IMR-90 (cell line): ENCODE measurements around the gene IFNLR1. TPM values are rescaled to one million over a fixed set of nuclear protein-coding genes. Genes with fewer than 3 reads are reported as not detected.

Experiments
- ATAC-seq: fragments of 200-7000 bp; cut with Tn5 transposase; 2 replicates; pipeline ENCODE4 v1.9.1; 2020; ENCODE audit warnings: low read depth, mild to moderate bottlenecking, moderate library complexity
- BruUV-seq: library from RNA; stranded (reverse); fragments of 400-500 nt; replicated peaks from 2 replicates; lab custom pipeline; 2021; lab: Mats Ljungman, UMichigan
- CTCF ChIA-PET: fragments of 300-600 bp; formaldehyde crosslinking; extraction: SDS; loops from one replicate; lab custom pipeline; 2021; ENCODE audit warnings: antibody characterized with exemption; lab: Yijun Ruan, JAX
- POLR2A ChIA-PET: fragments of 300-600 bp; sonication (Branson Sonifier 250); formaldehyde crosslinking; loops from one replicate; lab custom pipeline; 2022; ENCODE audit warnings: antibody characterized with exemption; ENCODE audit not compliant: unreplicated experiment; lab: Charles Lee
- DNase-seq: peaks from one replicate; pipeline ENCODE4 v3.0.0; 2013
- H2AFZ ChIP-seq: replicated peaks from 2 replicates; pipeline ENCODE3; 2013; ENCODE audit warnings: low read length, mild to moderate bottlenecking; ENCODE audit not compliant: poor library complexity
- H2AK5ac ChIP-seq: 2 replicates; pipeline ENCODE4 v1.6.1; 2013; ENCODE audit warnings: low read depth, low read length, inconsistent platforms
- H2AK9ac ChIP-seq: replicated peaks from 2 replicates; pipeline ENCODE3; 2013; ENCODE audit warnings: mild to moderate bottlenecking, low read depth, low read length, moderate library complexity; ENCODE audit not compliant: poor library complexity
- H2BK120ac ChIP-seq: 2 replicates; pipeline ENCODE4 v1.6.1; 2013; ENCODE audit warnings: low read depth, low read length, inconsistent platforms
- H2BK15ac ChIP-seq: 3 replicates; pipeline ENCODE4 v1.6.1; 2013; ENCODE audit warnings: low read depth, low read length, inconsistent platforms
- H2BK20ac ChIP-seq: 2 replicates; pipeline ENCODE4 v1.6.1; 2013; ENCODE audit warnings: low read depth, mild to moderate bottlenecking, inconsistent platforms, low read length, moderate library complexity
- H2BK5ac ChIP-seq: 2 replicates; pipeline ENCODE4 v1.6.1; 2013; ENCODE audit warnings: mild to moderate bottlenecking, low read depth, low read length, inconsistent platforms; ENCODE audit not compliant: poor library complexity, severe bottlenecking
- H3K14ac ChIP-seq: replicated peaks from 2 replicates; pipeline ENCODE4 v1.6.1; 2013; ENCODE audit warnings: low read depth, low read length, inconsistent platforms
- H3K18ac ChIP-seq: 2 replicates; pipeline ENCODE4 v1.6.1; 2013; ENCODE audit warnings: low read depth, low read length, control low read depth
- H3K23ac ChIP-seq: 2 replicates; pipeline ENCODE4 v1.6.1; 2013; ENCODE audit warnings: low read depth, low read length, inconsistent platforms
- H3K27ac ChIP-seq: 2 replicates; pipeline ENCODE4 v1.5.1; 2013; ENCODE audit warnings: mild to moderate bottlenecking, control low read depth, low read length; ENCODE audit not compliant: insufficient read depth
- H3K27me3 ChIP-seq: 2 replicates; pipeline ENCODE4 v1.6.1; 2013; ENCODE audit warnings: low read length; ENCODE audit not compliant: control insufficient read depth, insufficient read depth
- H3K36me3 ChIP-seq: 2 replicates; pipeline ENCODE4 v1.6.1; 2013; ENCODE audit warnings: low read length, mixed read lengths; ENCODE audit not compliant: control insufficient read depth, insufficient read depth
- H3K4ac ChIP-seq: 2 replicates; pipeline ENCODE4 v1.6.1; 2013; ENCODE audit warnings: low read depth, low read length, inconsistent platforms
- H3K4me1 ChIP-seq: 2 replicates; pipeline ENCODE4 v1.6.1; 2013; ENCODE audit warnings: low read length, mixed read lengths; ENCODE audit not compliant: control insufficient read depth, insufficient read depth
- H3K4me2 ChIP-seq: 2 replicates; pipeline ENCODE4 v1.6.1; 2013; ENCODE audit warnings: low read depth, mild to moderate bottlenecking, control low read depth, low read length, moderate library complexity
- H3K4me3 ChIP-seq: 2 replicates; pipeline ENCODE4 v1.5.1; 2013; ENCODE audit warnings: low read depth, mild to moderate bottlenecking, control low read depth, low read length, moderate library complexity; ENCODE audit not compliant: insufficient read depth
- H3K56ac ChIP-seq: 2 replicates; pipeline ENCODE4 v1.6.1; 2013; ENCODE audit warnings: low read length, inconsistent platforms; ENCODE audit not compliant: insufficient read depth; ENCODE audit errors: extremely low read depth
- H3K79me1 ChIP-seq, 2 experiments: 2 replicates each; pipeline ENCODE4 v1.6.1; 2013; ENCODE audit warnings: low read length in 2 of 2, inconsistent platforms in 1 of 2, low read depth in 1 of 2
- H3K9ac ChIP-seq: 2 replicates; pipeline ENCODE4 v1.6.1; 2013; ENCODE audit warnings: low read depth, low read length, control low read depth
- H3K9me1 ChIP-seq: 2 replicates; pipeline ENCODE4 v1.6.1; 2013; ENCODE audit warnings: low read length, inconsistent platforms; ENCODE audit not compliant: insufficient read depth
- H3K9me3 ChIP-seq: 2 replicates; pipeline ENCODE4 v1.6.1; 2013; ENCODE audit warnings: low read length; ENCODE audit not compliant: control insufficient read depth, insufficient read depth
- H4K20me1 ChIP-seq: 2 replicates; pipeline ENCODE4 v1.6.1; 2013; ENCODE audit warnings: low read length, inconsistent platforms; ENCODE audit not compliant: insufficient read depth
- H4K5ac ChIP-seq: 2 replicates; pipeline ENCODE4 v1.6.1; 2013; ENCODE audit warnings: mild to moderate bottlenecking, low read depth, low read length, control low read depth
- H4K8ac ChIP-seq, 2 experiments: 2 replicates each; pipeline ENCODE4 v1.6.1; 2013; ENCODE audit warnings: low read depth in 2 of 2, low read length in 2 of 2, control low read depth in 1 of 2, inconsistent platforms in 1 of 2
- H4K91ac ChIP-seq: 2 replicates; pipeline ENCODE4 v1.6.1; 2013; ENCODE audit warnings: low read depth, low read length, inconsistent platforms; ENCODE audit not compliant: insufficient read depth
- BHLHE40 ChIP-seq: fragments of 150-350 bp; IDR thresholded peaks from 2 replicates; pipeline ENCODE4 v1.6.1; 2016; ENCODE audit warnings: mild to moderate bottlenecking, low read depth, low read length
- CEBPB ChIP-seq: IDR thresholded peaks from 2 replicates; pipeline ENCODE4 v1.6.1; 2012; ENCODE audit warnings: low read depth, low read length, improper control_type of control experiment
- ELK1 ChIP-seq: fragments of 150-350 bp; IDR thresholded peaks from 2 replicates; pipeline ENCODE4 v1.6.1; 2016; ENCODE audit warnings: low read depth, mild to moderate bottlenecking, low read length, moderate library complexity, borderline replicate concordance
- MAZ ChIP-seq: IDR thresholded peaks from 2 replicates; pipeline ENCODE4 v1.6.1; 2012; ENCODE audit warnings: low read depth, mild to moderate bottlenecking, low read length, improper control_type of control experiment, moderate library complexity, borderline replicate concordance
- NFE2L2 ChIP-seq: fragments of 150-350 bp; IDR thresholded peaks from 2 replicates; pipeline ENCODE4 v1.6.1; 2016; ENCODE audit warnings: low read depth, mild to moderate bottlenecking, low read length
- RAD21 ChIP-seq: IDR thresholded peaks from 2 replicates; pipeline ENCODE4 v1.6.1; 2012; ENCODE audit warnings: low read length, improper control_type of control experiment
- RCOR1 ChIP-seq: IDR thresholded peaks from 2 replicates; pipeline ENCODE4 v1.6.1; 2012; ENCODE audit warnings: mild to moderate bottlenecking, low read length, improper control_type of control experiment; ENCODE audit not compliant: insufficient replicate concordance
- SMC3 ChIP-seq: fragments of 150-350 bp; IDR thresholded peaks from 2 replicates; pipeline ENCODE4 v1.6.1; 2016; ENCODE audit warnings: low read depth, mild to moderate bottlenecking, antibody characterized with exemption, low read length, moderate library complexity
- WGBS, 2 experiments: methylation state at CpG; one replicate each; pipeline versions ENCODE4 v1.1.5 to v1.1.7; 2013; ENCODE audit warnings: missing lambda C conversion rate in 2 of 2; ENCODE audit not compliant: insufficient read length in 1 of 2; ENCODE audit errors: extremely low coverage in 2 of 2; 5-methylcytosine and 5-hydroxymethylcytosine counted together
- dilution Hi-C: fragments of 300-500 bp; cut with HindIII; formaldehyde crosslinking; loops from one replicate; pipeline ENCODE4 v1.14.3; 2018; ENCODE audit warnings: low sequenced_read_pairs; ENCODE audit not compliant: unreplicated experiment
- in situ Hi-C: fragments of 300-500 bp; cut with MboI; formaldehyde crosslinking; loops from 3 replicates; pipeline ENCODE4 v1.14.3; 2019; ENCODE audit warnings: low sequenced_read_pairs, inconsistent platforms, mixed read lengths
- intact Hi-C: fragments of 100-400 bp; cut with micrococcal nuclease; formaldehyde crosslinking; loops from 2 replicates; pipeline ENCODE4 v1.10.0; 2022
- polyA plus RNA-seq, 3 experiments: library from polyadenylated mRNA; depleted of rRNA; stranded (reverse); fragments of >200 nt; gene quantifications; 2 replicates each; pipeline ENCODE4 v1.2.3, GENCODE V29; 2012; ENCODE audit warnings: low replicate concordance in 1 of 3
- total RNA-seq: library from RNA; depleted of rRNA; stranded (reverse); fragments of >200 nt; gene quantifications from 2 replicates; pipeline ENCODE4 v1.2.3, GENCODE V29; 2012
- TF ChIP-seq, protein P1 (sequence below): conservative IDR thresholded peaks from 2 replicates; pipeline ENCODE4 v1.5.1; 2012; ENCODE audit warnings: mild to moderate bottlenecking, low read depth, low read length, improper control_type of control experiment

The IFNLR1 gene
- total and polyA plus RNA-seq, 2 of the 4 experiments (the other 2 are of a cell fraction): not detected

GRCh38 chr1:24127134-24127800 is 59.8 kb downstream of the IFNLR1 start:
- Histone ChIP-seq H3K27me3 (peaks cover 19% of the 10 kb centered on the region), H3K9ac (no peak overlapping the region), H3K56ac (no peak overlapping the region), H4K91ac (no peak overlapping the region), H4K8ac (no peak overlapping the region), H3K4me2 (no peak overlapping the region), H3K23ac (no peak overlapping the region), H4K20me1 (no peaks in the 10 kb centered on the region), H3K14ac (no peak overlapping the region), H3K27ac (no peak overlapping the region), H2BK120ac (no peak overlapping the region), H3K4ac (no peak overlapping the region), H2AK5ac (no peak overlapping the region), H2AK9ac (no peak overlapping the region), H3K4me1 (no peaks in the 10 kb centered on the region), H2BK20ac (no peak overlapping the region), H4K5ac (no peak overlapping the region), H3K9me1 (no peaks in the 10 kb centered on the region), H3K18ac (no peak overlapping the region), H3K4me3 (no peak overlapping the region), H2BK5ac (no peak overlapping the region), H2BK15ac (no peak overlapping the region), H3K36me3 (no peaks in the 10 kb centered on the region), H3K9me3 (peaks cover 4% of the 10 kb centered on the region), H3K79me1 (no peaks in the 10 kb centered on the region), H2AFZ (no peak overlapping the region)
- intact Hi-C loops: no loop called here
- CTCF ChIA-PET: interaction anchor here (0.7 kb wide), 1 partner anchor 65 kb away, joined by 4 read pairs; no protein-coding TSS in a partner anchor
- no peak for DNase-seq
- no peak for TF ChIP-seq ELK1
- TF ChIP-seq RAD21: no peak
- TF ChIP-seq SMC3: no peak
- TF ChIP-seq CEBPB: no peak
- TF ChIP-seq MAZ: no peak
- TF ChIP-seq NFE2L2: no peak
- TF ChIP-seq, protein P1, sequence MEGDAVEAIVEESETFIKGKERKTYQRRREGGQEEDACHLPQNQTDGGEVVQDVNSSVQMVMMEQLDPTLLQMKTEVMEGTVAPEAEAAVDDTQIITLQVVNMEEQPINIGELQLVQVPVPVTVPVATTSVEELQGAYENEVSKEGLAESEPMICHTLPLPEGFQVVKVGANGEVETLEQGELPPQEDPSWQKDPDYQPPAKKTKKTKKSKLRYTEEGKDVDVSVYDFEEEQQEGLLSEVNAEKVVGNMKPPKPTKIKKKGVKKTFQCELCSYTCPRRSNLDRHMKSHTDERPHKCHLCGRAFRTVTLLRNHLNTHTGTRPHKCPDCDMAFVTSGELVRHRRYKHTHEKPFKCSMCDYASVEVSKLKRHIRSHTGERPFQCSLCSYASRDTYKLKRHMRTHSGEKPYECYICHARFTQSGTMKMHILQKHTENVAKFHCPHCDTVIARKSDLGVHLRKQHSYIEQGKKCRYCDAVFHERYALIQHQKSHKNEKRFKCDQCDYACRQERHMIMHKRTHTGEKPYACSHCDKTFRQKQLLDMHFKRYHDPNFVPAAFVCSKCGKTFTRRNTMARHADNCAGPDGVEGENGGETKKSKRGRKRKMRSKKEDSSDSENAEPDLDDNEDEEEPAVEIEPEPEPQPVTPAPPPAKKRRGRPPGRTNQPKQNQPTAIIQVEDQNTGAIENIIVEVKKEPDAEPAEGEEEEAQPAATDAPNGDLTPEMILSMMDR: no peak
- TF ChIP-seq RCOR1: no peak
- no peak for TF ChIP-seq BHLHE40
- dilution Hi-C loops: no loop called here
- WGBS, 2 experiments: no CpG with 5 or more reads among the region's 3 CpGs
- in situ Hi-C loops: no loop called here
- no peak for ATAC-seq
- no TSS peak for BruUV-seq
- POLR2A ChIA-PET: no interaction called here
